ENCODE results near the gene GPC6.

The GPC6 gene

GRCh38 chr13:94412870-94413597 lies 1186.4 kb downstream of the GPC6 start:
- no peaks in the 10 kb centered on the region for H3K9me3 ChIP-seq (ENCODE audit: control insufficient read depth, low read length)
- no peak overlapping the region for H3K27ac ChIP-seq (ENCODE audit: low read depth, low read length, severe bottlenecking)
- H3K4me3 ChIP-seq (ENCODE audit: extremely low read depth, insufficient read depth, low read length, poor library complexity, severe bottlenecking) = no peak overlapping the region
- no peaks in the 10 kb centered on the region for H3K4me1 ChIP-seq (ENCODE audit: control insufficient read depth, insufficient read depth, low read length, poor library complexity, severe bottlenecking)
- 29 to 81% methylated on average over 1 to 3 of the region's 3 CpGs for WGBS, 2 experiments (ENCODE audit: insufficient coverage in 2 of 2)
- no peaks in the 10 kb centered on the region for H3K36me3 ChIP-seq (ENCODE audit: control insufficient read depth, insufficient read depth, low read length)

GRCh38 chr13:94413598-94413944 lies 1187.0 kb downstream of the GPC6 start:
- no peak overlapping the region for H3K4me3 ChIP-seq (ENCODE audit: extremely low read depth, insufficient read depth, low read length, poor library complexity, severe bottlenecking)
- no peaks in the 10 kb centered on the region for H3K4me1 ChIP-seq (ENCODE audit: control insufficient read depth, insufficient read depth, low read length, poor library complexity, severe bottlenecking)
- H3K36me3 ChIP-seq (ENCODE audit: control insufficient read depth, insufficient read depth, low read length) = no peaks in the 10 kb centered on the region
- H3K9me3 ChIP-seq (ENCODE audit: control insufficient read depth, low read length) = no peaks in the 10 kb centered on the region
- H3K27ac ChIP-seq (ENCODE audit: low read depth, low read length, severe bottlenecking) = no peak overlapping the region

GRCh38 chr13:94414141-94414540 lies 1187.5 kb downstream of the GPC6 start:
- Histone ChIP-seq H3K4me3 (ENCODE audit: extremely low read depth, insufficient read depth, low read length, poor library complexity, severe bottlenecking) (no peak overlapping the region), H3K4me1 (ENCODE audit: control insufficient read depth, insufficient read depth, low read length, poor library complexity, severe bottlenecking) (no peaks in the 10 kb centered on the region), H3K9me3 (ENCODE audit: control insufficient read depth, low read length) (no peaks in the 10 kb centered on the region), H3K36me3 (ENCODE audit: control insufficient read depth, insufficient read depth, low read length) (no peaks in the 10 kb centered on the region), H3K27ac (ENCODE audit: low read depth, low read length, severe bottlenecking) (no peak overlapping the region)
- 83 to 100% methylated on average over 1 of the region's 1 CpG for WGBS, 2 experiments (ENCODE audit: insufficient coverage in 2 of 2)

- Histone ChIP-seq H3K36me3 (ENCODE audit: control insufficient read depth, insufficient read depth, low read length) (no peaks in the 10 kb centered on the region), H3K4me3 (ENCODE audit: extremely low read depth, insufficient read depth, low read length, poor library complexity, severe bottlenecking) (no peak overlapping the region), H3K27ac (ENCODE audit: low read depth, low read length, severe bottlenecking) (no peak overlapping the region), H3K9me3 (ENCODE audit: control insufficient read depth, low read length) (no peaks in the 10 kb centered on the region), H3K4me1 (ENCODE audit: control insufficient read depth, insufficient read depth, low read length, poor library complexity, severe bottlenecking) (no peaks in the 10 kb centered on the region)
- 100% methylated on average over 1 of the region's 4 CpGs; no CpG with 5 or more reads in 1 of the 2 experiments for WGBS, 2 experiments (ENCODE audit: insufficient coverage in 2 of 2)
Measured at GRCh38 chr13:94414708-94415107, 1188.1 kb downstream of the GPC6 start.

GRCh38 chr13:94415500-94416237 lies 1189.1 kb downstream of the GPC6 start:
- Histone ChIP-seq H3K9me3 (ENCODE audit: control insufficient read depth, low read length) (no peaks in the 10 kb centered on the region), H3K36me3 (ENCODE audit: control insufficient read depth, insufficient read depth, low read length) (no peaks in the 10 kb centered on the region), H3K27ac (ENCODE audit: low read depth, low read length, severe bottlenecking) (peak overlapping the region; percentile 18), H3K4me3 (ENCODE audit: extremely low read depth, insufficient read depth, low read length, poor library complexity, severe bottlenecking) (no peak overlapping the region), H3K4me1 (ENCODE audit: control insufficient read depth, insufficient read depth, low read length, poor library complexity, severe bottlenecking) (no peaks in the 10 kb centered on the region)
- 96% methylated on average over 4 of the region's 7 CpGs for WGBS, 2 experiments (ENCODE audit: insufficient coverage in 2 of 2)

GRCh38 chr13:94416454-94417080 lies 1190.0 kb downstream of the GPC6 start:
- no peak overlapping the region for H3K4me3 ChIP-seq (ENCODE audit: extremely low read depth, insufficient read depth, low read length, poor library complexity, severe bottlenecking)
- 19 to 53% methylated on average over 3 to 6 of the region's 7 CpGs for WGBS, 2 experiments (ENCODE audit: insufficient coverage in 2 of 2)
- H3K36me3 ChIP-seq (ENCODE audit: control insufficient read depth, insufficient read depth, low read length) = no peaks in the 10 kb centered on the region
- no peaks in the 10 kb centered on the region for H3K9me3 ChIP-seq (ENCODE audit: control insufficient read depth, low read length)
- H3K27ac ChIP-seq (ENCODE audit: low read depth, low read length, severe bottlenecking) = no peak overlapping the region
- no peaks in the 10 kb centered on the region for H3K4me1 ChIP-seq (ENCODE audit: control insufficient read depth, insufficient read depth, low read length, poor library complexity, severe bottlenecking)

GRCh38 chr13:94417294-94417693 lies 1190.7 kb downstream of the GPC6 start:
- no peak overlapping the region for H3K4me3 ChIP-seq (ENCODE audit: extremely low read depth, insufficient read depth, low read length, poor library complexity, severe bottlenecking)
- H3K36me3 ChIP-seq (ENCODE audit: control insufficient read depth, insufficient read depth, low read length) = no peaks in the 10 kb centered on the region
- H3K9me3 ChIP-seq (ENCODE audit: control insufficient read depth, low read length) = no peaks in the 10 kb centered on the region
- H3K27ac ChIP-seq (ENCODE audit: low read depth, low read length, severe bottlenecking) = no peak overlapping the region
- H3K4me1 ChIP-seq (ENCODE audit: control insufficient read depth, insufficient read depth, low read length, poor library complexity, severe bottlenecking) = no peaks in the 10 kb centered on the region

- Histone ChIP-seq H3K36me3 (ENCODE audit: control insufficient read depth, insufficient read depth, low read length) (no peaks in the 10 kb centered on the region), H3K27ac (ENCODE audit: low read depth, low read length, severe bottlenecking) (no peak overlapping the region), H3K4me1 (ENCODE audit: control insufficient read depth, insufficient read depth, low read length, poor library complexity, severe bottlenecking) (no peaks in the 10 kb centered on the region), H3K4me3 (ENCODE audit: extremely low read depth, insufficient read depth, low read length, poor library complexity, severe bottlenecking) (no peak overlapping the region), H3K9me3 (ENCODE audit: control insufficient read depth, low read length) (no peaks in the 10 kb centered on the region)
- WGBS, 2 experiments (ENCODE audit: insufficient coverage in 2 of 2) = no CpG with 5 or more reads among the region's 1 CpG
Measured at GRCh38 chr13:94419304-94419924, 1192.8 kb downstream of the GPC6 start.

GRCh38 chr13:94419925-94420305 lies 1193.3 kb downstream of the GPC6 start:
- H3K36me3 ChIP-seq (ENCODE audit: control insufficient read depth, insufficient read depth, low read length) = no peaks in the 10 kb centered on the region
- H3K4me3 ChIP-seq (ENCODE audit: extremely low read depth, insufficient read depth, low read length, poor library complexity, severe bottlenecking) = no peak overlapping the region
- no peak overlapping the region for H3K27ac ChIP-seq (ENCODE audit: low read depth, low read length, severe bottlenecking)
- 40% methylated on average over 1 of the region's 1 CpG; no CpG with 5 or more reads in 1 of the 2 experiments for WGBS, 2 experiments (ENCODE audit: insufficient coverage in 2 of 2)
- H3K9me3 ChIP-seq (ENCODE audit: control insufficient read depth, low read length) = no peaks in the 10 kb centered on the region
- H3K4me1 ChIP-seq (ENCODE audit: control insufficient read depth, insufficient read depth, low read length, poor library complexity, severe bottlenecking) = no peaks in the 10 kb centered on the region

GRCh38 chr13:94427313-94427953 lies 1200.8 kb downstream of the GPC6 start:
- Histone ChIP-seq H3K9me3 (ENCODE audit: control insufficient read depth, low read length) (no peaks in the 10 kb centered on the region), H3K27ac (ENCODE audit: low read depth, low read length, severe bottlenecking) (no peak overlapping the region), H3K4me3 (ENCODE audit: extremely low read depth, insufficient read depth, low read length, poor library complexity, severe bottlenecking) (no peak overlapping the region), H3K4me1 (ENCODE audit: control insufficient read depth, insufficient read depth, low read length, poor library complexity, severe bottlenecking) (no peaks in the 10 kb centered on the region), H3K36me3 (ENCODE audit: control insufficient read depth, insufficient read depth, low read length) (no peaks in the 10 kb centered on the region)
- WGBS, 2 experiments (ENCODE audit: insufficient coverage in 2 of 2) = 83 to 100% methylated on average over 2 to 3 of the region's 5 CpGs
